Mucosa of rectum (tissue), 2 donors: Measurements from ENCODE around the gene DPYSL5.

ENCODE experiments used
- H3K27ac ChIP-seq, 2 donors: one replicate each; pipeline ENCODE4 v1.7.0; 2013; ENCODE audit warnings: inconsistent platforms in 2 of 2, low read depth in 2 of 2, low read length in 2 of 2
- H3K27me3 ChIP-seq, 2 donors: one replicate each; pipeline ENCODE4 v1.7.0; 2013; ENCODE audit warnings: low read length in 2 of 2; ENCODE audit not compliant: control insufficient read depth in 2 of 2, insufficient read depth in 2 of 2
- H3K36me3 ChIP-seq, 2 donors: one replicate each; pipeline ENCODE4 v1.7.0; 2013; ENCODE audit warnings: low read length in 2 of 2; ENCODE audit not compliant: control insufficient read depth in 2 of 2, insufficient read depth in 2 of 2
- H3K4me1 ChIP-seq, 2 donors: one replicate each; pipeline ENCODE4 v1.7.0; 2013; ENCODE audit warnings: low read length in 2 of 2, mild to moderate bottlenecking in 1 of 2; ENCODE audit not compliant: control insufficient read depth in 2 of 2, insufficient read depth in 2 of 2
- H3K4me3 ChIP-seq, 2 donors: one replicate each; pipeline ENCODE4 v1.7.0; 2013; ENCODE audit warnings: low read length in 2 of 2
- H3K9ac ChIP-seq, 2 donors: one replicate each; pipeline ENCODE4 v1.7.0; 2013; ENCODE audit warnings: low read length in 2 of 2, low read depth in 1 of 2, mild to moderate bottlenecking in 1 of 2
- H3K9me3 ChIP-seq, 2 donors: one replicate each; pipeline ENCODE4 v1.7.0; 2013; ENCODE audit warnings: low read length in 2 of 2; ENCODE audit not compliant: control insufficient read depth in 2 of 2
- donor health status: healthy.
- donor health status: Normal muscosa, but diverticular disease.

The DPYSL5 gene

GRCh38 chr2:26925100-26925791, 77.3 kb downstream of the DPYSL5 start:
- H3K9me3 ChIP-seq, result no peaks in the 10 kb centered on the region
- no peak overlapping the region for H3K9ac ChIP-seq
- no peaks in the 10 kb centered on the region for H3K36me3 ChIP-seq
- H3K27me3 ChIP-seq, result peaks cover 4% of the 10 kb centered on the region in 2 donors
- H3K4me3 ChIP-seq, result no peak overlapping the region
- no peaks in the 10 kb centered on the region for H3K4me1 ChIP-seq
- no peak overlapping the region for H3K27ac ChIP-seq

GRCh38 chr2:26927221-26927620, 79.3 kb downstream of the DPYSL5 start:
- Histone ChIP-seq H3K27me3 (peaks cover 4% of the 10 kb centered on the region in 2 donors), H3K4me1 (no peaks in the 10 kb centered on the region), H3K27ac (no peak overlapping the region), H3K9me3 (no peaks in the 10 kb centered on the region), H3K36me3 (no peaks in the 10 kb centered on the region), H3K4me3 (no peak overlapping the region), H3K9ac (no peak overlapping the region)

GRCh38 chr2:26932974-26933373, 85.0 kb downstream of the DPYSL5 start:
- Histone ChIP-seq H3K36me3 (no peaks in the 10 kb centered on the region), H3K27ac (no peak overlapping the region)

GRCh38 chr2:26933431-26934334, 85.8 kb downstream of the DPYSL5 start:
- no peak overlapping the region for H3K27ac ChIP-seq
- H3K36me3 ChIP-seq, result no peaks in the 10 kb centered on the region
- H3K4me1 ChIP-seq, result no peaks in the 10 kb centered on the region
- peaks cover 7 to 9% of the 10 kb centered on the region in 2 donors for H3K27me3 ChIP-seq
- H3K9me3 ChIP-seq, result no peaks in the 10 kb centered on the region
- no peak overlapping the region for H3K9ac ChIP-seq
- no peak overlapping the region for H3K4me3 ChIP-seq

More at GRCh38 chr2:26932974-26933373, 85.0 kb downstream of the DPYSL5 start:
- no peak overlapping the region for H3K4me3 ChIP-seq
- H3K9me3 ChIP-seq, result no peaks in the 10 kb centered on the region
- peaks cover 7 to 9% of the 10 kb centered on the region in 2 donors for H3K27me3 ChIP-seq
- H3K4me1 ChIP-seq, result no peaks in the 10 kb centered on the region
- no peak overlapping the region for H3K9ac ChIP-seq

- H3K27me3 ChIP-seq, result peaks cover 7 to 9% of the 10 kb centered on the region in 2 donors
- H3K36me3 ChIP-seq, result no peaks in the 10 kb centered on the region
- no peak overlapping the region for H3K9ac ChIP-seq
- no peak overlapping the region for H3K27ac ChIP-seq
- no peaks in the 10 kb centered on the region for H3K4me1 ChIP-seq
- H3K9me3 ChIP-seq, result no peaks in the 10 kb centered on the region
- no peak overlapping the region for H3K4me3 ChIP-seq
Observed at GRCh38 chr2:26934335-26934724, 86.4 kb downstream of the DPYSL5 start.

- H3K36me3 ChIP-seq, result no peaks in the 10 kb centered on the region
- no peak overlapping the region for H3K9ac ChIP-seq
- no peaks in the 10 kb centered on the region for H3K9me3 ChIP-seq
- H3K4me3 ChIP-seq, result no peak overlapping the region
- peaks cover 3 to 4% of the 10 kb centered on the region in 2 donors for H3K27me3 ChIP-seq
- H3K27ac ChIP-seq, result no peak overlapping the region
- no peaks in the 10 kb centered on the region for H3K4me1 ChIP-seq
Observed at GRCh38 chr2:26934985-26935384, 87.1 kb downstream of the DPYSL5 start.

- H3K4me3 ChIP-seq, result no peak overlapping the region
- H3K27me3 ChIP-seq, result peaks cover 3 to 4% of the 10 kb centered on the region in 2 donors
- no peak overlapping the region for H3K9ac ChIP-seq
- H3K27ac ChIP-seq, result no peak overlapping the region
- H3K4me1 ChIP-seq, result no peaks in the 10 kb centered on the region
- H3K36me3 ChIP-seq, result no peaks in the 10 kb centered on the region
- no peaks in the 10 kb centered on the region for H3K9me3 ChIP-seq
Observed at GRCh38 chr2:26936855-26937254, 88.9 kb downstream of the DPYSL5 start.

GRCh38 chr2:26938399-26939118, 90.6 kb downstream of the DPYSL5 start:
- no peak overlapping the region for H3K9ac ChIP-seq
- H3K27me3 ChIP-seq, result peaks cover 3 to 4% of the 10 kb centered on the region in 2 donors
- no peaks in the 10 kb centered on the region for H3K36me3 ChIP-seq
- H3K4me1 ChIP-seq, result no peaks in the 10 kb centered on the region
- H3K4me3 ChIP-seq, result no peak overlapping the region
- H3K9me3 ChIP-seq, result no peaks in the 10 kb centered on the region
- no peak overlapping the region for H3K27ac ChIP-seq

- Histone ChIP-seq H3K27ac (no peak overlapping the region), H3K4me3 (no peak overlapping the region), H3K9ac (no peak overlapping the region), H3K4me1 (no peaks in the 10 kb centered on the region), H3K9me3 (no peaks in the 10 kb centered on the region), H3K36me3 (no peaks in the 10 kb centered on the region), H3K27me3 (peaks cover 3 to 4% of the 10 kb centered on the region in 2 donors)
Observed at GRCh38 chr2:26940001-26940400, 92.1 kb downstream of the DPYSL5 start.

GRCh38 chr2:26941486-26941885, 93.6 kb downstream of the DPYSL5 start:
- no peak overlapping the region for H3K4me3 ChIP-seq
- no peak overlapping the region for H3K9ac ChIP-seq
- no peaks in the 10 kb centered on the region for H3K36me3 ChIP-seq
- no peaks in the 10 kb centered on the region for H3K4me1 ChIP-seq
- H3K27me3 ChIP-seq, result no peaks in the 10 kb centered on the region
- no peaks in the 10 kb centered on the region for H3K9me3 ChIP-seq
- no peak overlapping the region for H3K27ac ChIP-seq
